ENCODE results near the gene ERC1. TPM values are rescaled to one million over a fixed set of nuclear protein-coding genes. Genes with fewer than 3 reads are reported as not detected.
"Not testable (repeated sequence)": the region's sequence is repeated elsewhere in the genome, so short reads cannot be mapped to it uniquely, and the experiment has no call there.

Gene ERC1
- total RNA-seq, 1 experiment from 2014 or later = 54.7 TPM

DNA sequence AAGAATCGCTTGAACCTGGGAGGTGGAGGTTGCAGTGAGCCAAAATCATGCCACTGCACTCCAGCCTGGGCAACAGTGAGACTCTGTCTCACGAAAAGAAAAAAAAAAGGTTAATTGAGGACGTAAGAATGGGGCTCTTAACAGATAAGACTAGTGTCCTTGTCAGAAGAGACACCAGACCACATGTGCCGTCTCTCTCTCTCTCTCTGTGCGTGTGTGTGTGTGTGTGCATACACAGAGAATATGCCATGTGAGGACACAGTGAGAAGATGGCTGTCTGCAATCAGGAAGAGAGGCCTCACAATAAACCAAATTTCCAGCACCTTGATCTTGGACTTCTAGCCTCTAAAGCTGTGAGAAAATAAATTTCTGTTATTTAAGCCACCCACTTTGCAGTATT, 11.7 kb upstream of the ERC1 start:
- in situ Hi-C loops (cut with HindIII; ENCODE audit: low sequenced_read_pairs) = no loop called here
- no peak for DNase-seq (ENCODE audit: low spot score)

GRCh38 chr12:981176-981828, 9.7 kb upstream of the ERC1 start:
- in situ Hi-C loops (cut with HindIII; ENCODE audit: low sequenced_read_pairs) = no loop called here
- DNase-seq (ENCODE audit: low spot score) = no peak

- in situ Hi-C loops (cut with HindIII; ENCODE audit: low sequenced_read_pairs) = no loop called here
- DNase-seq (ENCODE audit: low spot score) = no peak
Measured at GRCh38 chr12:981961-982360, 9.1 kb upstream of the ERC1 start.

GRCh38 chr12:988646-989045, 2.4 kb upstream of the ERC1 start:
- no peak for DNase-seq (ENCODE audit: low spot score)
- in situ Hi-C loops (cut with HindIII; ENCODE audit: low sequenced_read_pairs) = no loop called here

GRCh38 chr12:989051-989450, 2.0 kb upstream of the ERC1 start:
- in situ Hi-C loops (cut with HindIII; ENCODE audit: low sequenced_read_pairs) = no loop called here

GRCh38 chr12:989751-990660, 1.0 kb upstream of the ERC1 start:
- in situ Hi-C loops (cut with HindIII; ENCODE audit: low sequenced_read_pairs) = no loop called here
- peak; percentile 82 for DNase-seq (ENCODE audit: low spot score)

More at GRCh38 chr12:989051-989450, 2.0 kb upstream of the ERC1 start:
- DNase-seq (ENCODE audit: low spot score) = peak; percentile 36

DNA sequence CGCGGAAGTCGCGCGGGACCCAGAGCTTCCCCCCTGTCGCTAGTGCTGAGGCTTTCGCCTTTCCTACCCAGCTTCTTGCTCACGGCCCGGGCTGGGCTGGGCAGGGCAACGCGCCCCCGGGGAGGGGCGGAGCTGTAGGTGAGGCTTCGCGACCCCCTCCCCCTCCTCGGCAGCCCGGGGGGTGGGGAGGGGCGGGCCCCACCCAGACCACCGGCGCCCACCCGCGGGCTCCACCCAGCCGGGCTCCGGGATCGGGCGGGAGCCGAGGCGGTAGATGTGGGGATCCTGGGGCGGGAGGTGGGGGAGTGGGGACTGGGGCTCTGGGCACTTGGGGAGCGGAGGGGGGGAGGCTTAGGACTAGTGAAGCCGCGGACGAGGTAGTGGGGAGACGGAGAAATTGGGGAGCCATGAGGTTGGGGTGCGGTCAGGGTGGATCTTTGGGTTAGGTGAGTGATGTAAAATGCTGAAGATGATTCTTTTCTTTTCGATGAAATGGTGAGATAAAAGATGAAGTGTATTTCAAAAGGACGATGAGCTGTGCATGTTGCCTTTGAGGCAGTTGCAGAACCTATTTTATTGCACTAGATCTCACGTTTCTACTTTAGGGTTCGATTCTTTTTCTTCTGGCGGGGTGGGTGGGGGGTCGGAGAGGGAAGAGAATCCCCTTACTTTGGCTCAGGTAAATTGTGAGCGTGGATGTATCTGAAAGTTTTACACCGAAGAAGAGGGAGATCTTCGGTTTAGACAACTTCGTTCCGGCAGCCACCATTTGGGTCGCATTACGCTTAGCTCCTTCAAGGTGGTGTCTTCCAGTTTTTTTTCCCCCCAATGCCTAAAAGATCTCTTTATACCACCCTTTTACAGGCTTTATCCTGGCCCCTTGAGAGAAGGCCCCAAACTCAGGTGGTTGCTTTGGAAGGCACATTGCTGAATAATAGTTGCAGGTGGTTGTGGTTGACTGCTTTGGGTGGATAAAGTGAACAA, 619 bp downstream of the ERC1 start:
- in situ Hi-C loops (cut with HindIII; ENCODE audit: low sequenced_read_pairs) = no loop called here
- DNase-seq (ENCODE audit: low spot score) = peak; percentile 61

GRCh38 chr12:992647-993046, 1.6 kb downstream of the ERC1 start:
- in situ Hi-C loops (cut with HindIII; ENCODE audit: low sequenced_read_pairs) = no loop called here
- DNase-seq (ENCODE audit: low spot score) = peak; percentile 49

- peak; percentile 57 for DNase-seq (ENCODE audit: low spot score)
- in situ Hi-C loops (cut with HindIII; ENCODE audit: low sequenced_read_pairs) = no loop called here
Measured at GRCh38 chr12:996881-997280, 5.9 kb downstream of the ERC1 start.

DNA sequence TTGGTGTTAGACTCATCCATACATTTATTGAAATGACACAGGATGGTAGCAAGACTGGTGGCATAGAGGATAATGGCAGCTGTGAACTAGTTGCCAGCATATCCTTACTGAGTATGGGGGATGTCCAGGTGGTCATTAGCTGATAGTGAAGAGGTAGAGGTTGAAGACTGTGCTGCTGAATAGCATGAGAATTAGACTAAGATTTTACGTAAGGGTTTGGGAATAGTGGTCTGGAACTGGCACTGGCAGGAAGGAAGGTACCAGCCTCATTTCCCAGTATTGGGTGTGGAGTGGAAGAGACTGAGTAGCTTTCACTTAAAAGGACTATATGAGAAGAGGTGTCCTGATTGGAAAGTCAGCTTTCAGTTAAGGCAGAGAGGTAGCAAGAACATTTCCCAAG, 6.5 kb downstream of the ERC1 start:
- in situ Hi-C loops (cut with HindIII; ENCODE audit: low sequenced_read_pairs) = no loop called here

GRCh38 chr12:998020-998874, 7.2 kb downstream of the ERC1 start:
- in situ Hi-C loops (cut with HindIII; ENCODE audit: low sequenced_read_pairs) = no loop called here
- DNase-seq (ENCODE audit: low spot score) = peak; percentile 78

More for the DNA sequence above, 6.5 kb downstream of the ERC1 start:
- DNase-seq (ENCODE audit: low spot score) = peak; percentile 32

GRCh38 chr12:999736-1000135, 8.7 kb downstream of the ERC1 start:
- in situ Hi-C loops (cut with HindIII; ENCODE audit: low sequenced_read_pairs); DNase-seq (ENCODE audit: low spot score): not testable (repeated sequence)

- in situ Hi-C loops (cut with HindIII; ENCODE audit: low sequenced_read_pairs) = no loop called here
- no peak for DNase-seq (ENCODE audit: low spot score)
Measured at GRCh38 chr12:1001507-1001906, 10.5 kb downstream of the ERC1 start.

DNA sequence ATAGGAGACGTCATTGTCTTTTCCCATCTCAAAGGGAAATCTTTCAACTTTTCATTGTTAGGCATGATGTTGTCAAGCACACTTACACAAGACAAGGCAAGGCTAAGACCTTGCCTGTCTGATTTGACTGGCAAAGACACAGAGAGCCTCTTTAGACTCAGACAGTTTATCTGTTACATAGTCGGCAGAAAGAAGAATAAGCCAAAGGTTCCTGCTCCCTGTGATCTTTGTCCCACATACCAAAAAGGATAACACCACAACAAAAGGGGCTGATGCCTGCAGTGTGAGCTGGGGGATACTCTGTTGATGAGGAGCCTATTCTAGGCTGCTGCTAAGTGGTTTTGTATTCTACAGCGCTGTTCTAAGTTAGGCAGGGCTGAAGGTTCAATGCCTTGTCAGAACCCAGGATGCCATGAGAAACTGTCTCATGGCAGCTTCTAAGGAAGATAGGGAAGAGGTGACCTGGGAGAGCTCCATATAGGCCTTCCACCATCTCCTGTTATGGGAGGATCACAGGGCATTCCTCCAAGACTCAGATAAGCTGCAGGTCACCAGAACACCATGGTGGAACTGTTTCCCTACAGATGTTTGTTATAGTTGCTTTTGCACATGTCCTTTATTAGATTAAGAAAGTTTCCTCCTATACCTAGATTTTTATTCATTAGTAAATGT, 12.7 kb downstream of the ERC1 start:
- in situ Hi-C loops (cut with HindIII; ENCODE audit: low sequenced_read_pairs) = no loop called here
- DNase-seq (ENCODE audit: low spot score) = no peak

- no peak for DNase-seq (ENCODE audit: low spot score)
- in situ Hi-C loops (cut with HindIII; ENCODE audit: low sequenced_read_pairs) = no loop called here
Measured at GRCh38 chr12:1006255-1006654, 15.2 kb downstream of the ERC1 start.

- in situ Hi-C loops (cut with HindIII; ENCODE audit: low sequenced_read_pairs) = no loop called here
- no peak for DNase-seq (ENCODE audit: low spot score)
Measured at GRCh38 chr12:1007276-1007675, 16.3 kb downstream of the ERC1 start.

DNA sequence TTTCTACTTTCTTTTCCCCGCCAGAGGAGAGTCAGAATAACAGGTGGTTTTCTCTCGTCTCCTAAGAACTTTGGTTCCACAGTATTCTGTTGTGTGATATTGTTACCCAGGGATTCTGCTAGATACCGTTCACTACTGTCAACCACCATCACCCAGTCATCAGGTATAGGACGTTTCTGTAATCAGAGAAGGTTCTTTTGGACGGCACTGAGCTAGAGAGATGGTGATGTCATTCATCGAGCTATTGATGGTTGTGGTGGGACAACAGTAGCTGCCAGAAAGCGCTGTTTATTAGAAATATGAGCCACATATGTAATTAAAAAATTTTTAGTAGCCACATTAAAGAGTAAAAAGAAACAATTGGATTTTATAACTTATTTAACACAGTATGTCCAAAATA, 17.0 kb downstream of the ERC1 start:
- DNase-seq (ENCODE audit: low spot score) = no peak
- in situ Hi-C loops (cut with HindIII; ENCODE audit: low sequenced_read_pairs) = no loop called here

DNA sequence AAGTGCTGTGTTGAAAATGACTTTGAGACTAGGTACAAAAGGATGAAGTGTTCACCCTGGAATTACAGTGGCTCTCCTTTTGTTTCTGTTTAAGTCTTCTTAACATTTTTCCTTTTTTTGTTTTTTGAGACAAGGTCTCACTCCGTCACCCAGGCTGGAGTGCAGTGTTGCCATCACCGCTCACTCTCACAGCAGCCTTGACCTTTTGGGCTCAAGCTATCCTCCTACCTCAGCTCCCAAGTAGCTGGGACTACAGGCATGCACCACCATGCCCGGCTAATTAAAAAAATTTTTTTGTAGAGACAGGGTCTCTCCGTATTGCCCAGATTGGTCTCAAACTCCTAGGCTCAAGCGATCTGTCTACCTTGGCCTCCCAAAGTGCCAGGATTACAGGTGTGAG, 20.1 kb downstream of the ERC1 start:
- in situ Hi-C loops (cut with HindIII; ENCODE audit: low sequenced_read_pairs) = no loop called here
- no peak for DNase-seq (ENCODE audit: low spot score)

Measured in G401 (cell line).